ENCODE results near the gene PDZRN3.

The PDZRN3 gene

DNA sequence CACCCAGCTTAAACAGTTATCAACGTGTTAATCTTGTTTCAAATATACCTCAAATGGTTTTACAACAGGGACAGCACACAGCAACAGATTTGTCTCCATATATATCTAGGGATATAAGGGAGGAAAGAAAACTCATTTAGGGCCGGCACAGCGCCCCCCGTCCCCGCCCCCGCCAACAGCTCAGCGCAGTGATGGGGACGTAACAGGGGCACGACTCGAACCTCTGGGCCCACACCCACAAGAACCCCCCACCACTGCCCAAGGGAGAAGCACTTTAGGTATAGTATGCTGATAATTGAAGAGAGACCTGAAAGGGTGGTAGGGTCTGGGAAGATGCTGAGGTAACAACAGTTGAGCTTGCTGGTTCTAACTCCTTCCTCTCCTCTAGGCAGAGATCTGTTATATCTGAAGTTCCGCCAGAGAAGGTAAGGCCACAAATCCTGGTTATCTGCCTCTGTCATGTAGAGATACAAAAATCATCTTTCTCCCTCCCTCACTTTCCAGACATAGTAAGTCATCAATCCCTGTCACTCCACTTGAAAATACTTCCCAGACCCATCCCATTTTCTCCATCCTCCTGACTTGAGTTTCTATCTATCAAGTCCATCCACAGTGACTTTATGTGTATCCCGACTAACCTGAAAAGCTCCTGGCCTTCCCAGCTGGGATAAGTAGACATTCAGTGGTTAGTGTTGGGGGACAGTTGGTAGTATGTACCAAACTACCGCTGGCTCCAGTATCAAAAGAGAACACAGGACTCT, 126.9 kb downstream of the PDZRN3 start:
- TF ChIP-seq, protein P1, sequence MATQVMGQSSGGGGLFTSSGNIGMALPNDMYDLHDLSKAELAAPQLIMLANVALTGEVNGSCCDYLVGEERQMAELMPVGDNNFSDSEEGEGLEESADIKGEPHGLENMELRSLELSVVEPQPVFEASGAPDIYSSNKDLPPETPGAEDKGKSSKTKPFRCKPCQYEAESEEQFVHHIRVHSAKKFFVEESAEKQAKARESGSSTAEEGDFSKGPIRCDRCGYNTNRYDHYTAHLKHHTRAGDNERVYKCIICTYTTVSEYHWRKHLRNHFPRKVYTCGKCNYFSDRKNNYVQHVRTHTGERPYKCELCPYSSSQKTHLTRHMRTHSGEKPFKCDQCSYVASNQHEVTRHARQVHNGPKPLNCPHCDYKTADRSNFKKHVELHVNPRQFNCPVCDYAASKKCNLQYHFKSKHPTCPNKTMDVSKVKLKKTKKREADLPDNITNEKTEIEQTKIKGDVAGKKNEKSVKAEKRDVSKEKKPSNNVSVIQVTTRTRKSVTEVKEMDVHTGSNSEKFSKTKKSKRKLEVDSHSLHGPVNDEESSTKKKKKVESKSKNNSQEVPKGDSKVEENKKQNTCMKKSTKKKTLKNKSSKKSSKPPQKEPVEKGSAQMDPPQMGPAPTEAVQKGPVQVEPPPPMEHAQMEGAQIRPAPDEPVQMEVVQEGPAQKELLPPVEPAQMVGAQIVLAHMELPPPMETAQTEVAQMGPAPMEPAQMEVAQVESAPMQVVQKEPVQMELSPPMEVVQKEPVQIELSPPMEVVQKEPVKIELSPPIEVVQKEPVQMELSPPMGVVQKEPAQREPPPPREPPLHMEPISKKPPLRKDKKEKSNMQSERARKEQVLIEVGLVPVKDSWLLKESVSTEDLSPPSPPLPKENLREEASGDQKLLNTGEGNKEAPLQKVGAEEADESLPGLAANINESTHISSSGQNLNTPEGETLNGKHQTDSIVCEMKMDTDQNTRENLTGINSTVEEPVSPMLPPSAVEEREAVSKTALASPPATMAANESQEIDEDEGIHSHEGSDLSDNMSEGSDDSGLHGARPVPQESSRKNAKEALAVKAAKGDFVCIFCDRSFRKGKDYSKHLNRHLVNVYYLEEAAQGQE (IDR thresholded peaks at IDR 0.05; ENCODE audit: insufficient read depth in 1 of 2, low read depth in 2 of 2, low read length in 2 of 2): no peak
- TF ChIP-seq FOXP2 (optimal IDR thresholded peaks at IDR 0.05; ENCODE audit: borderline replicate concordance, extremely low read depth, extremely low read length, insufficient read depth): no peak
- no peak for TF ChIP-seq SIN3A (IDR thresholded peaks at IDR 0.05; ENCODE audit: borderline replicate concordance, insufficient read depth, low read length)
- TF ChIP-seq POLR2AphosphoS5 (IDR thresholded peaks at IDR 0.05; ENCODE audit: low read depth, low read length): no peak
- no peak for TF ChIP-seq TAF1 (IDR thresholded peaks at IDR 0.05; ENCODE audit: borderline replicate concordance, insufficient read depth, low read length)

DNA sequence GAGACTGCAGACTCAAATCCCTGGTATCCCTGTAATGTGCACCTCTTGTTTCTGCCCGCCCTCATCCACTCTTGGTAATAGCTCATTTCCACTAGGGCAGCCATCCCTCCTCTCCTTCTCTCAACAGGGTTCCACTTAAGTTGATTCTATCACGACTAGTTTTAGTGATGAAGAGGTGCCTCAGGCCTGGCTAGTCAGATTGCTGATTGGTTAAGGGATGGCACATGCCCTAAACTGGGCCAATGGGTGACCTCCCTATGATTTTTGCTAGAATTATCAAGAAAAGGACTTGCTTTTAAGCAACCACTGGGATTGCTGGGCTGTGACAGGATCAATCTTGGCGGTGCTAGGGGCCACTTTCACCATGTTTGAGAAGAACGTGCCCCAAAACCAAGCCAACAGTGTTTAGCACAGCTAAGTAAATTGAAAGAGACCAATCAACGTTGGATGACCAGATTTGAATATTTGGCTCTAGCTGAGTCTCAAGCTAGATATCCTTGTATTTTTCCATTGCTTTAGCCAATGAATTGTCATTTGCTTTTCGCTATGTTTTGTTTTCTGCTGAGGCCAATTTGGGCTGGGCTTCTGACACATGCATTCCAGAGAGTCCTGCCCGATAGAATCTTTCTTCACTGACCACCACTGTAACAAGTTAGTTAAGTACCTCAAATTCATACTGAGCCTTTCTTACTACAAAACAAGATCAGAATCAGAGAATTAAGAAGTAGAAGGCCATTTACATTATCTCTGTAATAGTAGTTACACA, 131.0 kb downstream of the PDZRN3 start:
- TF ChIP-seq POLR2AphosphoS5 (IDR thresholded peaks at IDR 0.05; ENCODE audit: low read depth, low read length): no peak
- TF ChIP-seq FOXP2 (optimal IDR thresholded peaks at IDR 0.05; ENCODE audit: borderline replicate concordance, extremely low read depth, extremely low read length, insufficient read depth): no peak
- TF ChIP-seq, protein P1 (IDR thresholded peaks at IDR 0.05; ENCODE audit: insufficient read depth in 1 of 2, low read depth in 2 of 2, low read length in 2 of 2): no peak
- no peak for TF ChIP-seq TAF1 (IDR thresholded peaks at IDR 0.05; ENCODE audit: borderline replicate concordance, insufficient read depth, low read length)
- TF ChIP-seq SIN3A (IDR thresholded peaks at IDR 0.05; ENCODE audit: borderline replicate concordance, insufficient read depth, low read length): no peak

DNA sequence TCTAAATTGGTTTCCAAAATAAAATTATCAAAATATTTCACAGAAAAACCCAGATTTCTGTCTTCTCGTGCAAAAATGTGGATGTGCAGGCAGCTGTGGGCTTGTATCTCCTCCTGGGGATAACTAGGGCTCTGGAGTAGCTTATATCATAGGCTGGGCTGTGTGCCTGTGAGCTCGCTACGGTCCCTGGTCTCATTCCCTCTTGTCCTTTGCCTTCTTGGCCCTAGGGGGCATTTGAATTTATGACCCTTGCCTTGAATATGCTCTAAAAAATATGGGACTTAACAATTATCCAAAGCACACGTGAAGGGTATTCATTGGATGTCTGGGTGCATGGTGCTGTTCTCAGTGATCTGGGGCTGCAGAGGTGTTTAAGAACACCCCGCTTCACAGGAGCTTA, 132.6 kb downstream of the PDZRN3 start:
- TF ChIP-seq, protein P1 (IDR thresholded peaks at IDR 0.05; ENCODE audit: insufficient read depth in 1 of 2, low read depth in 2 of 2, low read length in 2 of 2): no peak
- TF ChIP-seq SIN3A (IDR thresholded peaks at IDR 0.05; ENCODE audit: borderline replicate concordance, insufficient read depth, low read length) (no peak), FOXP2 (optimal IDR thresholded peaks at IDR 0.05; ENCODE audit: borderline replicate concordance, extremely low read depth, extremely low read length, insufficient read depth) (no peak), TAF1 (IDR thresholded peaks at IDR 0.05; ENCODE audit: borderline replicate concordance, insufficient read depth, low read length) (no peak), POLR2AphosphoS5 (IDR thresholded peaks at IDR 0.05; ENCODE audit: low read depth, low read length) (no peak)

DNA sequence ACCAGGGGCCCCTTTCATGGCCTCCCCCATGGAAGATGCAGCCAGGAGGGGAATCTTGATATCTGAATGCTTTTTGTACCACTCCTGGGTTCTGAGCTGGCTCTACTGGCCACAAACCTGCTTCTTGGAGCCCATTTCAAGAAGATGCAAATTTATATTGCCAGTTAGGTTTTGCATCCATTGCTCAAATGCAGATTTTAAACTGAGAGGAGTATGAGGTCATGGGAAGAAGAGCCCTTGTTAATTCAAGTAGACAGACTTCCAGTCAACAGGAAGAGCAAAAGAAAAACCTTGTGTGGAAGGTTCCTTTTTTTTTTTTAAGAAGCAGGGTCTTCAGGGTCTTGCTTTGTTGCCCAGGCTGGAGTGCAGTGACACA, 133.5 kb downstream of the PDZRN3 start:
- no peak for TF ChIP-seq TAF1 (IDR thresholded peaks at IDR 0.05; ENCODE audit: borderline replicate concordance, insufficient read depth, low read length)
- TF ChIP-seq FOXP2 (optimal IDR thresholded peaks at IDR 0.05; ENCODE audit: borderline replicate concordance, extremely low read depth, extremely low read length, insufficient read depth): no peak

DNA sequence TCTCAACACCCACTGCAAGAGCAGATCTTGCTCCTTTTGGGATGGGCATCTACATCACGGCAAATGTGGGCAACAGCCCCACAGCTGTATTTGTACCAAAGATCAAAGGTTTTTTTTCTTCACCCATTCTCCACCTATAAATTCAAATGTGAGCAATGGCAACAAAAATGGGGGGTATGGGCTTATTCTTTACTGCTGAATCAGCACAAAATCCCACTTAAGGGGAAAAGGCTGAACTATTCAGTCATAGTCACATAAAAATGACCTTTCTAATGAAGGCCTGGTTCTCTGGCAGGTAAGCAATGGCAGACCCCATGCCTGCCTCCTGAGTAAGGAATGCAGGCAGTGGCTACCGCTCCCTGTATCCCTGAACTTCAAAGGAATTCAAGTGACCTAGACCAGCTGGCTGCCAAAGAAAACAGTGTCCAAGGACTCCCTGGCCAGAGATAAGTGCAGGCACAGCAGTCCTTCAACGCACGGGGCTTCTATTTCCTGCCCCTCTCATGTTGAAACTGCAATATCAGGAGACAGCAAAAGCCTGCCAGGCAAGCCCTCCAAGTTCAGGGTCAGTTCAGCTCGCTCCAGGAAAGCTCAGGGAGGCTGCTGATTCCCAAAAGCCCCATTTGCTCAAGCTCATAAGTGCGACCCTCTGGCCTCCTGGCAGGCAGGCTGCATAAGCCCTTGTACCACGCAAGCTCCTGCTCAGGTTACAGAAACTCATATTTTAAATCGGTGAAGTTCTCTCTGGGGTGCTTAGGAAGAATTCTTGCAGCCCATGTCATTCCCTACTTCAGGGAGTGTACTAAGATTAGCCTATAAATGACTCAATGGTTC, 134.1 kb downstream of the PDZRN3 start:
- TF ChIP-seq, protein P1 (IDR thresholded peaks at IDR 0.05; ENCODE audit: insufficient read depth in 1 of 2, low read depth in 2 of 2, low read length in 2 of 2): no peak
- TF ChIP-seq POLR2AphosphoS5 (IDR thresholded peaks at IDR 0.05; ENCODE audit: low read depth, low read length) (no peak), FOXP2 (optimal IDR thresholded peaks at IDR 0.05; ENCODE audit: borderline replicate concordance, extremely low read depth, extremely low read length, insufficient read depth) (no peak), SIN3A (IDR thresholded peaks at IDR 0.05; ENCODE audit: borderline replicate concordance, insufficient read depth, low read length) (no peak), TAF1 (IDR thresholded peaks at IDR 0.05; ENCODE audit: borderline replicate concordance, insufficient read depth, low read length) (no peak)
